ENCODE data around the gene RAD51AP1.
A peak's percentile ranks its signal among the peaks of the same experiment; 100 is the strongest.
"Not testable (repeated sequence)": the region's sequence is repeated elsewhere in the genome, so short reads cannot be mapped to it uniquely, and the experiment has no call there.

The RAD51AP1 gene

GRCh38 chr12:4538207-4539160 lies at the start of gene RAD51AP1:
Gene RAD51AP1 (plus strand): TSS chr12:4538890. CDS start chr12:4538940, 50 bp downstream.
- peak; percentile 93 for DNase-seq

DNA sequence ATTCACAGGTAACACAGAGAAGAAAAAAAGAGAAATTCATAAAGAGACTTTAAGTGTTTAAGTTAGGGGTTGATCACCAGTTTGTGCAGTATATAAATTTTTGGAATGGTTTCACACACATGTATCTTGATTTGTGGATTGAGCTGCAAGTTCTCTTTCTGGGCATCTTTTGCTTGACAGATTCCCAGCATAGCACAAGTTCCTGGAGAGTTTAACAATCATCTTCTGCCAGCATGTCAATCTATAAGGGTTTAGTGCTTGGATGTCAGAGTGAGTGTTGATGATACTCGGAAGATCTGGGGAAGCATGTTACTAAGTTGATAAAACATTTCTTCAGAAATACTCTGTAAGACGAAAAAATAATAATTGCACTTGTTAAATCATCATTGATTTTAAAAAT lies 49.1 kb upstream of the RAD51AP1 start:
- no peak for DNase-seq

GRCh38 chr12:4490973-4491372 lies 47.7 kb upstream of the RAD51AP1 start:
- no peak for DNase-seq

- no peak for DNase-seq
Observed at GRCh38 chr12:4496145-4496838, 42.4 kb upstream of the RAD51AP1 start.

DNA sequence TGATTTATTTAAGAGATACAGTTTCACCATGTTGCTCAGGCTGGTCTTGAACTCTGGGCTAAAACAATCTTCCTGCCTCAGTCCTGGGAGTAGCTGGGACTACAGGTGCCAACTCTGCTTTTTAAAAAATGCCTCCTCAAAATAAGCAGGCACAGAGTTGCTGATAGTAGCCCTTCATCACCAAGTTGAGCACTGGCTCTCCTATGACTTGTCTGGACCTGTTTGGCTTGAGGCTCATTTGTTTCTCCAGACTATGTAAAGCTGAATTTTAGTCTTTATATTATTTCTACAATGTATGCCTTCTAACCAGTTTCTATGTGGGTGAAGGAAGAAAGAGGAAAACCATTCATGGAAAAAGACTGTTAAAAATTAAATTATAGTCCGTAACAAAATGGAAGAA lies 39.5 kb upstream of the RAD51AP1 start:
- DNase-seq, result no peak

- DNase-seq, result no peak
Observed at GRCh38 chr12:4505376-4505986, 33.2 kb upstream of the RAD51AP1 start.

- DNase-seq, result no peak
Observed at GRCh38 chr12:4506430-4506829, 32.3 kb upstream of the RAD51AP1 start.

DNA sequence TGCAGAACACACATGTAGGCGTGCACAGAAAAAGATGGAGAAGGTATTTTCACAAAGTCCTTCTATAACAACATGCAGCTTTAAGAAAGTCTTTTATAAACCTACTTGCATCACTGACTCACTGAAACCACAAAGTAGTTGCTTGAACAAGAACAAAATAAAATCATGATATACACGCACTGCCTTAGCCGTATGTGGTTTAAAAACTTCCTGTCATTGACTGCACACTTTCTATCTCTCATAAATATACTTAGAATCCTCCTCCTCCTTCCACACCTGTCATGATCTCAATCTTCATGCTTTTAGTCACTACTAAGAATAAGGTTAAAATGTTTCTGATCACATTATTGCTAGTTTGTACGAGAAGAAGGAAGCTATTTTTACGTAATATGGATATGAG lies 31.8 kb upstream of the RAD51AP1 start:
- DNase-seq, result no peak

DNA sequence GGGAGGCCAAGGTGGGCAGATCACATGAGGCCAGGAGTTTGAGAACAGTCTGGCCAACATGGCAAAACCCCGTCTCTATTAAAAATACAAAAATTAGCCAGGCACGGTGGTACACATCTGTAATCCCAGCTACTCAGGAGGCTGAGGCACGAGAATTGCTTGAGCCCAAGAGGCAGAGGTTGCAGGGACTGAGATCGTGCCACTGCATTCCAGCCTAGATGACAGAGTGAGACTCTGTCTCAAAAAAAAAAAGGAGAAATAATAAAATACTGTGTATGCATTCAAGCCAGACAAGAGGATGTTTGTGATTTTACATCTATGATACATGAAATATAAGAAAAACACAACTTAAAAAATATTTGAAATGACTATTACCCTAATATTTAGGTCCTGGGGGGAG lies 30.2 kb upstream of the RAD51AP1 start:
- DNase-seq, result not testable (repeated sequence)

- DNase-seq, result not testable (repeated sequence)
Observed at GRCh38 chr12:4509269-4509668, 29.4 kb upstream of the RAD51AP1 start.

DNA sequence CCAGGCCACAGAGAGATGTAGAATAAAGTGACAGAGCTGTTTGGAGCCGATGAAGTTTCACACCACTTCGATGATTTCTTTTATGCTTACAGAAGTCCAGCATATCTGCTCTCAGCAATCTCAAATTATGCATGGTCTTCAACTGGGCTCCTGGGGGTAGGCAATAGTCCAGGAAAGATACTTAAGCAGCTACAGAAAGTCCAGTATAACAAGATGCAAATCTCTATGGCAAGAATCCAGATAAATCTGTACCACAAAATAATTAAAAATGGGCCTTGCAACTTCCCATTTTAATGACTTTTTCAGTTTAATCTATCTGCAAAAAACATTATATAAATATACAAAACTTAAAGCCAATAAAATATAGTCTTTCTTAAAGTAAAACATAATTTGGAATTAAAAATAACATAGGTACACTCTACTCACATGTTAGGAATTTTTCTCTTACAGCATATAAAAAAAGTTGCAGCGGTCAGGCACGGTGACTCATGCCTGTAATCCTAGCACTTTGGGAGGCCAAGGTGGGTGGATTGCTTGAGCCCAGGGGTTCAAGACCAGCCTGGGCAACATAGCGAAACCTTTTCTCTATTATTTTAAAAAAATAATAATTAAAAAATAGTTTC lies 20.5 kb upstream of the RAD51AP1 start:
- DNase-seq, result no peak

DNA sequence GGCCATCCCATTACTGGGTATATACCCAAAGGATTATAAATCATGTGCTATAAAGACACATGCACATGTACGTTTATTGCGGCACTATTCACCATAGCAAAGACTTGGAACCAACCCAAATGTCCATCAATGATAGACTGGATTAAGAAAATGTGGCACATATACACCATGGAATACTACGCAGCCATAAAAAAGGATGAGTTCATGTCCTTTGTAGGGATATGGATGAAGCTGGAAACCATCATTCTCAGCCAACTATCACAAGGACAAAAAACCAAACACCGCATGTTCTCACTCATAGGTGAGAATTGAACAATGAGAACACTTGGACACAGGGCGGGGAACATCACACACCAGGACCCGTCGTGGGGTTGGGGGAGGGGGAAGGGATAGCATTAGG lies 15.2 kb upstream of the RAD51AP1 start:
- DNase-seq, result not testable (repeated sequence)

DNA sequence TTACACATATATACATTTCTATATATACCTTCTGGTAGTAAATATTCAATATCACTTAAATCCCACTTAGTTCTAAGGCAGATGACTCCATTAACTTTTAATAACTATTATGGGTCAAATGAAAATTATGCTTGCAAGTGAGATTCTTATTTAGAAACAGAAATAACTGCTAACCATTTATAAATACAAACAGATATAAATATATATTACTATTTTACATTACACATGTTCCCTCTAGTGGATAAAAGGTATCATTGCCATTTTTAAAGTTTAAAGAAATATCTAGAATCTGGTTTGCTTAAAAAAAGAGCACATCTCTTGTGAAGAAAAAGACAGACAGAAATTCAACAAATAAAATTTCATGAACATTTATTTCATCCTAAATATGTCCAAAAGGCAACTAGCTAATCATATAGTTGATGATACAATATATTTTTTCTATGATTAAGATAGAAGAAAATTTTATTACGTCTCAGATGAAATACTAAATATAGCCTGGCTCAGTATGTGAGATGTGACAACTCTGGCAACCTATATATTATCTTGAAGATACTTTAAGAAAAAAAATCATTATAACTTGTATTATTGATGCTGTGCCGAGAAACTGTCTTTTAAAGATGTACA lies 11.7 kb upstream of the RAD51AP1 start:
- no peak for DNase-seq

GRCh38 chr12:4530160-4530559 lies 8.5 kb upstream of the RAD51AP1 start:
- no peak for DNase-seq

- no peak for DNase-seq
Observed at GRCh38 chr12:4530982-4531586, 7.6 kb upstream of the RAD51AP1 start.

DNA sequence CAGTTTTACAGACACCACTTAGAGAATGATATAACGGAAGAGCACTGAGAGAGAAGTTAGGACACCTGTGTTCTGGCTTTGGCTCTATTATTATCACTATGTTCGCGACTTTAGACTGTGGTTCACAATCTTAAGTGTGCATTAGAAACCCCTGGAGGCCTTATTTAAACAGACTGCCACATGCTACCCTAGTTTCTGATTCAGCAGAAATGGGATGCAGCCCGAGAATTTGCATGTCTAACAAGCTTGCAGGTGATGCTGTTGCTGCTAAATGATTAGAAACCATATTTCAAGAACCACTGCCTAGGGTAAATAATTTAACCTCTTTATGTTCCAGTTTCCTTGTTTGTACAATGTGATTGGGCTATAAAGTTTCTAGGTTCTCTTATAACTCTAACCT lies 3.6 kb upstream of the RAD51AP1 start:
- no peak for DNase-seq

GRCh38 chr12:4535871-4536270 lies 2.8 kb upstream of the RAD51AP1 start:
- DNase-seq, result no peak

DNA sequence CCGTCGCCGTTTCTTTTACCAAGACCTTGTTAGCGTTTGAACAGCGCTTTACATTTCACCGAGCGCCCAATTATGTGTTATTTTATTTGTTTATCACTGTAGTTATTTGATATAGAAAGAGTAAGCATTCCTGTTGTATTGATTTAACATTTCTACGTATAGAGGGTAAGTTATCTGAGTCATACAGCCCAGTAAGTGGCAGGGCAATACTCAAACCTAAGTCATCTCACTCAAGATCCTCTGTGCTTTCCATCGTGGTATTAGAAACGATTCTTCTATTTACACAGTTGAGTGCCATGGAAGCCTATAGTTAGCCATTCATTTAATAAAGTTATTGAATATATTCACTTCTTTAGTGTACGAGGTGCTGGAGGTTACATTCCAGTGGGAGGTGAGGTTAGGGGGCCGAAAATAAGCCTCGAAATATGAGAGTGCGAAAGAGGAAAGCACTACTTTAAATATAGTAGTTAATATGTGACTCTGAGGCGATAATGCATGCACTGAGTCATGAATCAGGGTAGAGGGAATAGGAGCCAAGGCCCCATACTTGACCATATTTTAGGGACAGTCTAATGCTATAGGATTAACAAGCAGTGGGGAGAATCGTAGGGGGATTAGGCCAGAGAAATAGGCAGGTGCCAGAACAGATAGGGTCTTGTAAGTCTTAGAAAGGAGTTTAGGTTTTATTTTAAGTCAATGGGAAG lies 629 bp downstream of the RAD51AP1 start:
- DNase-seq, result no peak

DNA sequence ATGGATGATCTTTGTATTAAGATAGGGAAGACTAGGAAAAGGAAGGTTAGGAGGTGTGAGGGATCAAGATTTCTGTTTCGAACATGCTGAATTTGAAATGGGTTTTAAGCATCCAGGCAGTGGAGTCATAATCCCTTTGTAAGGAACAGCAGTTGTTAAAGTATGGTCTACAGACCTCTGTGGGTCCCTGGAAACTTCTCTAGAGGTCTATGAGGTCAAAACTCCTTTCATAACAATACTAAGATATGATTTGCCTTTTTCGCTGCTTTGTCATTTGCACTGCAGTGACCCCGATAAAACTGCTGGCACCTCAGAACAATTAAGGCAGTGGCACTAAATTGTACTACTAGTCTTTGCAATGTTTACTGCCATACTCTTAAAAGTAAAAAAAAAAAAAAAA lies 1.5 kb downstream of the RAD51AP1 start:
- no peak for DNase-seq

- no peak for DNase-seq
Observed at GRCh38 chr12:4540638-4541037, 1.9 kb downstream of the RAD51AP1 start.

DNA sequence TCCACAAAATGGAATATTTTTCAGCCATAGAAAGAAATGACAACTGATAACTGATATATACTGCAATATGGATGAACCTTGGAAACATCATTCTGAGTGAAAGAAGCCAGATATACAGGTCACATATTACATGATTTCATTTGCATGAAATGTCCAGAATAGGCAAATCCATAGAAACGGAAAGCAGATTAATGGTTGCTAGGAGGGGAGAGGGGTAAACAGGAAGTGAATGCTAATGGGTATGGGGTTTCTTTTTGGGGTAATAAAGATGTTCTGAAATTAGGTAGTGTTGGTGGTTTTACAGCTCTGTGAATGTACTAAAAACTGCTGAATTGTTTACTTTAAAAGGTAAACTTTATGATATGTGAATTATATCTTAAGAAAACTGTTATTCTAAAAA lies 6.5 kb downstream of the RAD51AP1 start:
- DNase-seq, result no peak

GRCh38 chr12:4552191-4552590 lies 13.5 kb downstream of the RAD51AP1 start:
- DNase-seq, result no peak
